Liver (tissue), 9 donors: ENCODE data around the gene ABAT. TPM values are rescaled to one million over a fixed set of nuclear protein-coding genes. Genes with fewer than 3 reads are reported as not detected.

Experiments used
- DNase-seq: peaks from one replicate; pipeline ENCODE4 v3.0.0-alpha.2; 2017; ENCODE audit warnings: low spot score
- H3K27ac ChIP-seq, 2 donors: one replicate each; pipeline ENCODE4 v1.7.0; 2013; ENCODE audit warnings: inconsistent platforms in 2 of 2, low read length in 2 of 2, control low read depth in 1 of 2, low read depth in 1 of 2, mild to moderate bottlenecking in 1 of 2
- H3K27me3 ChIP-seq, 4 donors: one replicate each; pipeline versions ENCODE4 v1.6.1 to v1.7.0; 2013; ENCODE audit warnings: low read length in 3 of 4, inconsistent platforms in 1 of 4, mild to moderate bottlenecking in 1 of 4, moderate library complexity in 1 of 4; ENCODE audit not compliant: control insufficient read depth in 4 of 4, insufficient read depth in 4 of 4
- H3K36me3 ChIP-seq, 4 donors: one replicate each; pipeline versions ENCODE4 v1.6.1 to v1.7.0; 2013; ENCODE audit warnings: low read length in 3 of 4, mild to moderate bottlenecking in 3 of 4, low read depth in 1 of 4, moderate library complexity in 1 of 4; ENCODE audit not compliant: control insufficient read depth in 4 of 4, insufficient read depth in 3 of 4
- H3K4me1 ChIP-seq, 4 donors: one replicate each; pipeline versions ENCODE4 v1.6.1 to v1.7.0; 2013; ENCODE audit warnings: low read length in 3 of 4, mild to moderate bottlenecking in 3 of 4, moderate library complexity in 1 of 4; ENCODE audit not compliant: control insufficient read depth in 4 of 4, insufficient read depth in 4 of 4
- H3K4me3 ChIP-seq, 3 donors: one replicate each; pipeline versions ENCODE4 v1.6.1 to v1.7.0; 2013; ENCODE audit warnings: low read length in 3 of 3, control low read depth in 1 of 3, low read depth in 1 of 3, mild to moderate bottlenecking in 1 of 3
- H3K9ac ChIP-seq, 2 donors: one replicate each; pipeline ENCODE4 v1.7.0; 2013; ENCODE audit warnings: low read length in 2 of 2, mild to moderate bottlenecking in 2 of 2, moderate library complexity in 2 of 2, control low read depth in 1 of 2, low read depth in 1 of 2
- H3K9me3 ChIP-seq, 4 donors: one replicate each; pipeline versions ENCODE4 v1.6.1 to v1.7.0; 2013; ENCODE audit warnings: low read length in 3 of 4; ENCODE audit not compliant: control insufficient read depth in 4 of 4
- EGR1 ChIP-seq, 2 donors: IDR thresholded peaks; 2 replicates each; pipeline ENCODE4 v1.6.1; 2016 to 2018; ENCODE audit warnings: antibody characterized with exemption in 2 of 2, low read depth in 2 of 2
- FOXA1 ChIP-seq: IDR thresholded peaks from 2 replicates; pipeline ENCODE4 v1.6.1; 2016; ENCODE audit warnings: antibody characterized with exemption
- FOXA2 ChIP-seq: IDR thresholded peaks from 2 replicates; pipeline ENCODE4 v1.6.1; 2016; ENCODE audit warnings: antibody characterized with exemption
- GABPA ChIP-seq, 2 donors: IDR thresholded peaks in 1 of 2; conservative IDR thresholded peaks in 1 of 2; 2 replicates each; pipeline ENCODE4 v1.6.1; 2016; ENCODE audit warnings: antibody characterized with exemption in 2 of 2, mild to moderate bottlenecking in 1 of 2, moderate library complexity in 1 of 2
- HNF4A ChIP-seq, 2 donors: conservative IDR thresholded peaks; 2 replicates each; pipeline ENCODE4 v1.6.1; 2016; ENCODE audit warnings: antibody characterized with exemption in 2 of 2, mild to moderate bottlenecking in 2 of 2
- HNF4G ChIP-seq: IDR thresholded peaks from 2 replicates; pipeline ENCODE4 v1.6.1; 2016; ENCODE audit warnings: antibody characterized with exemption
- JUND ChIP-seq, 2 donors: IDR thresholded peaks; 2 replicates each; pipeline ENCODE4 v1.6.1; 2016; ENCODE audit warnings: antibody characterized with exemption in 2 of 2
- NR2F2 ChIP-seq: IDR thresholded peaks from 2 replicates; pipeline ENCODE4 v1.6.1; 2016; ENCODE audit warnings: antibody characterized with exemption
- RAD21 ChIP-seq, 2 donors: IDR thresholded peaks; 2 replicates each; pipeline ENCODE4 v1.6.1; 2016; ENCODE audit warnings: antibody characterized with exemption in 2 of 2, mild to moderate bottlenecking in 2 of 2
- RXRA ChIP-seq, 2 donors: IDR thresholded peaks; 2 replicates each; pipeline ENCODE4 v1.6.1; 2017 to 2018; ENCODE audit warnings: antibody characterized with exemption in 2 of 2, mild to moderate bottlenecking in 1 of 2
- SP1 ChIP-seq: IDR thresholded peaks from 2 replicates; pipeline ENCODE4 v1.6.1; 2018; ENCODE audit warnings: antibody characterized with exemption, mild to moderate bottlenecking
- TAF1 ChIP-seq: conservative IDR thresholded peaks from 2 replicates; pipeline ENCODE4 v1.6.1; 2016; ENCODE audit warnings: antibody characterized with exemption, mild to moderate bottlenecking
- YY1 ChIP-seq: IDR thresholded peaks from 2 replicates; pipeline ENCODE4 v1.6.1; 2016; ENCODE audit warnings: antibody characterized with exemption, mild to moderate bottlenecking
- WGBS: extraction: QIAGEN DNeasy Blood & Tissue Kit; methylation state at CpG from one replicate; pipeline ENCODE4 v1.1.7; 2013; 5-methylcytosine and 5-hydroxymethylcytosine counted together
- polyA plus RNA-seq, 2 donors: library from polyadenylated mRNA; stranded (reverse) in 1 of 2; unstranded in 1 of 2; fragments of 200-250 nt in 1 of 2; fragments of >200 nt in 1 of 2; fragmentation: Nextera tagmentation in 1 of 2; extraction: Ambion mirVana in 1 of 2; gene quantifications; one replicate each; pipeline versions ENCODE4 v1.2.1 to v1.2.3, GENCODE V29; 2013 to 2015
- total RNA-seq, 2 donors: library from RNA; depleted of rRNA; stranded (reverse); fragments of >200 nt; gene quantifications; one replicate each; pipeline ENCODE4 v1.2.3, GENCODE V29; 2014
- TF ChIP-seq, protein P1 (sequence below): IDR thresholded peaks from 2 replicates; pipeline ENCODE4 v1.6.1; 2016; ENCODE audit warnings: antibody characterized with exemption
- TF ChIP-seq, protein P2 (sequence below): IDR thresholded peaks from 2 replicates; pipeline ENCODE4 v1.6.1; 2016; ENCODE audit warnings: antibody characterized with exemption, mild to moderate bottlenecking
- TF ChIP-seq, protein P3 (sequence below): IDR thresholded peaks from 2 replicates; pipeline ENCODE4 v1.6.1; 2016; ENCODE audit warnings: antibody characterized with exemption
- TF ChIP-seq, protein P4 (sequence below): IDR thresholded peaks from 2 replicates; pipeline ENCODE4 v1.6.1; 2016; ENCODE audit warnings: antibody characterized with exemption
- TF ChIP-seq, protein P5 (sequence below): fragments of 150-350 bp; IDR thresholded peaks from 2 replicates; pipeline ENCODE4 v1.5.1; 2017; ENCODE audit warnings: improper control_type of control experiment, low read depth, low read length; ENCODE audit not compliant: missing input control
- donor health status: healthy.
- donor health status: healthy.
- donor health status: healthy.
- donor health status: healthy.
- donor health status: healthy.

Gene ABAT
- total and polyA plus RNA-seq, 4 donors: 52.4 to 205 (median 141) TPM

DNA sequence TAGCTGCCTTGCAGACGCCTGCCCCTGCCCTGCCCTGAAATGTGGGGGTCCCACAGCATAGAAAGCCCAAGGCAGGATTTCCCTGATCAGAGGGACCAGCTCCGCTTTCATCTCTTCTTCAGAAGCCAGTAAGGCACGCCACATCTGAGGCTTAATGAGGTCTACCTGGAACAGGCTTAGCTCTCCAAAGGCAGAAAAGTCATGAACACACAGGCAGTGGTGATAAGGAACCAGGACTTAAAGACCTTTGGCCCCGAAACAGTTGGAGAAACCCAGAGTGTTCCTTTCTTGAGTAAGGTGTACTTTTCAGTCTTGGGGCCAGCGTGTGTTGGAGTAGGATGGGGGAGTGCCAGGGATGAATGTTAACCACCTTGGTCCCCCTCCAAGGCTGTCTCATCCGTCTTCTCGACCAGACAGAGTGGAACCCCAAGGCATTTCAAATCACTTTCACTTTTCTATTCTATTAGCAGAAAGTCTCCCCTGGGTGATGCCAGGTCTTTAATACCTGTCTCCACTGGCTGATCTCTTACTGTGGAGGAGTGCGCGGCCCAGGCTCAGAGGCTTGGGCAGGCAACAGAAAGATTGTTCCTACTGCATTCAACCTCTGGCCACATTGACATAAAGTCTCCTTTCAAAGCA lies 79.1 kb downstream of the ABAT start:
- H3K4me1 ChIP-seq: no peaks in the 10 kb centered on the region
- WGBS: 75% methylated on average over 9 of the region's 9 CpGs
- H3K27me3 ChIP-seq: no peaks in the 10 kb centered on the region
- DNase-seq: no peak
- no peak overlapping the region for H3K9ac ChIP-seq
- H3K9me3 ChIP-seq: no peaks in the 10 kb centered on the region
- peaks cover 3 to 61% (median 35%) of the 10 kb centered on the region in 4 donors for H3K36me3 ChIP-seq
- no peak overlapping the region for H3K27ac ChIP-seq
- TF ChIP-seq, protein P1, sequence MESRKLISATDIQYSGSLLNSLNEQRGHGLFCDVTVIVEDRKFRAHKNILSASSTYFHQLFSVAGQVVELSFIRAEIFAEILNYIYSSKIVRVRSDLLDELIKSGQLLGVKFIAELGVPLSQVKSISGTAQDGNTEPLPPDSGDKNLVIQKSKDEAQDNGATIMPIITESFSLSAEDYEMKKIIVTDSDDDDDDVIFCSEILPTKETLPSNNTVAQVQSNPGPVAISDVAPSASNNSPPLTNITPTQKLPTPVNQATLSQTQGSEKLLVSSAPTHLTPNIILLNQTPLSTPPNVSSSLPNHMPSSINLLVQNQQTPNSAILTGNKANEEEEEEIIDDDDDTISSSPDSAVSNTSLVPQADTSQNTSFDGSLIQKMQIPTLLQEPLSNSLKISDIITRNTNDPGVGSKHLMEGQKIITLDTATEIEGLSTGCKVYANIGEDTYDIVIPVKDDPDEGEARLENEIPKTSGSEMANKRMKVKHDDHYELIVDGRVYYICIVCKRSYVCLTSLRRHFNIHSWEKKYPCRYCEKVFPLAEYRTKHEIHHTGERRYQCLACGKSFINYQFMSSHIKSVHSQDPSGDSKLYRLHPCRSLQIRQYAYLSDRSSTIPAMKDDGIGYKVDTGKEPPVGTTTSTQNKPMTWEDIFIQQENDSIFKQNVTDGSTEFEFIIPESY: no peak
- TF ChIP-seq, protein P2, sequence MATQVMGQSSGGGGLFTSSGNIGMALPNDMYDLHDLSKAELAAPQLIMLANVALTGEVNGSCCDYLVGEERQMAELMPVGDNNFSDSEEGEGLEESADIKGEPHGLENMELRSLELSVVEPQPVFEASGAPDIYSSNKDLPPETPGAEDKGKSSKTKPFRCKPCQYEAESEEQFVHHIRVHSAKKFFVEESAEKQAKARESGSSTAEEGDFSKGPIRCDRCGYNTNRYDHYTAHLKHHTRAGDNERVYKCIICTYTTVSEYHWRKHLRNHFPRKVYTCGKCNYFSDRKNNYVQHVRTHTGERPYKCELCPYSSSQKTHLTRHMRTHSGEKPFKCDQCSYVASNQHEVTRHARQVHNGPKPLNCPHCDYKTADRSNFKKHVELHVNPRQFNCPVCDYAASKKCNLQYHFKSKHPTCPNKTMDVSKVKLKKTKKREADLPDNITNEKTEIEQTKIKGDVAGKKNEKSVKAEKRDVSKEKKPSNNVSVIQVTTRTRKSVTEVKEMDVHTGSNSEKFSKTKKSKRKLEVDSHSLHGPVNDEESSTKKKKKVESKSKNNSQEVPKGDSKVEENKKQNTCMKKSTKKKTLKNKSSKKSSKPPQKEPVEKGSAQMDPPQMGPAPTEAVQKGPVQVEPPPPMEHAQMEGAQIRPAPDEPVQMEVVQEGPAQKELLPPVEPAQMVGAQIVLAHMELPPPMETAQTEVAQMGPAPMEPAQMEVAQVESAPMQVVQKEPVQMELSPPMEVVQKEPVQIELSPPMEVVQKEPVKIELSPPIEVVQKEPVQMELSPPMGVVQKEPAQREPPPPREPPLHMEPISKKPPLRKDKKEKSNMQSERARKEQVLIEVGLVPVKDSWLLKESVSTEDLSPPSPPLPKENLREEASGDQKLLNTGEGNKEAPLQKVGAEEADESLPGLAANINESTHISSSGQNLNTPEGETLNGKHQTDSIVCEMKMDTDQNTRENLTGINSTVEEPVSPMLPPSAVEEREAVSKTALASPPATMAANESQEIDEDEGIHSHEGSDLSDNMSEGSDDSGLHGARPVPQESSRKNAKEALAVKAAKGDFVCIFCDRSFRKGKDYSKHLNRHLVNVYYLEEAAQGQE: no peak
- TF ChIP-seq GABPA (IDR thresholded peaks at IDR 0.05 in 1 of 2, conservative IDR thresholded peaks at IDR 0.05 in 1 of 2): no peak
- TF ChIP-seq RXRA (IDR thresholded peaks at IDR 0.05): no peak
- no peak for TF ChIP-seq YY1
- TF ChIP-seq, protein P3, sequence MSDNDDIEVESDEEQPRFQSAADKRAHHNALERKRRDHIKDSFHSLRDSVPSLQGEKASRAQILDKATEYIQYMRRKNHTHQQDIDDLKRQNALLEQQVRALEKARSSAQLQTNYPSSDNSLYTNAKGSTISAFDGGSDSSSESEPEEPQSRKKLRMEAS: no peak
- TF ChIP-seq, protein P4, sequence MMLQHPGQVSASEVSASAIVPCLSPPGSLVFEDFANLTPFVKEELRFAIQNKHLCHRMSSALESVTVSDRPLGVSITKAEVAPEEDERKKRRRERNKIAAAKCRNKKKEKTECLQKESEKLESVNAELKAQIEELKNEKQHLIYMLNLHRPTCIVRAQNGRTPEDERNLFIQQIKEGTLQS: no peak
- no peak for TF ChIP-seq HNF4A (conservative IDR thresholded peaks at IDR 0.05)
- TF ChIP-seq FOXA1: no peak
- TF ChIP-seq TAF1: no peak
- TF ChIP-seq NR2F2: no peak
- no peak for TF ChIP-seq SP1
- TF ChIP-seq RAD21 (IDR thresholded peaks at IDR 0.05): no peak
- no peak for TF ChIP-seq HNF4G
- TF ChIP-seq, protein P5, sequence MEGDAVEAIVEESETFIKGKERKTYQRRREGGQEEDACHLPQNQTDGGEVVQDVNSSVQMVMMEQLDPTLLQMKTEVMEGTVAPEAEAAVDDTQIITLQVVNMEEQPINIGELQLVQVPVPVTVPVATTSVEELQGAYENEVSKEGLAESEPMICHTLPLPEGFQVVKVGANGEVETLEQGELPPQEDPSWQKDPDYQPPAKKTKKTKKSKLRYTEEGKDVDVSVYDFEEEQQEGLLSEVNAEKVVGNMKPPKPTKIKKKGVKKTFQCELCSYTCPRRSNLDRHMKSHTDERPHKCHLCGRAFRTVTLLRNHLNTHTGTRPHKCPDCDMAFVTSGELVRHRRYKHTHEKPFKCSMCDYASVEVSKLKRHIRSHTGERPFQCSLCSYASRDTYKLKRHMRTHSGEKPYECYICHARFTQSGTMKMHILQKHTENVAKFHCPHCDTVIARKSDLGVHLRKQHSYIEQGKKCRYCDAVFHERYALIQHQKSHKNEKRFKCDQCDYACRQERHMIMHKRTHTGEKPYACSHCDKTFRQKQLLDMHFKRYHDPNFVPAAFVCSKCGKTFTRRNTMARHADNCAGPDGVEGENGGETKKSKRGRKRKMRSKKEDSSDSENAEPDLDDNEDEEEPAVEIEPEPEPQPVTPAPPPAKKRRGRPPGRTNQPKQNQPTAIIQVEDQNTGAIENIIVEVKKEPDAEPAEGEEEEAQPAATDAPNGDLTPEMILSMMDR: no peak
- TF ChIP-seq JUND (IDR thresholded peaks at IDR 0.05): no peak
- no peak for TF ChIP-seq FOXA2
- no peak for TF ChIP-seq EGR1 (IDR thresholded peaks at IDR 0.05; ENCODE audit: low read depth in 2 of 2)
- no peak overlapping the region for H3K4me3 ChIP-seq
